Measurements from ENCODE around the gene ADAMTS12.

The ADAMTS12 gene

DNA sequence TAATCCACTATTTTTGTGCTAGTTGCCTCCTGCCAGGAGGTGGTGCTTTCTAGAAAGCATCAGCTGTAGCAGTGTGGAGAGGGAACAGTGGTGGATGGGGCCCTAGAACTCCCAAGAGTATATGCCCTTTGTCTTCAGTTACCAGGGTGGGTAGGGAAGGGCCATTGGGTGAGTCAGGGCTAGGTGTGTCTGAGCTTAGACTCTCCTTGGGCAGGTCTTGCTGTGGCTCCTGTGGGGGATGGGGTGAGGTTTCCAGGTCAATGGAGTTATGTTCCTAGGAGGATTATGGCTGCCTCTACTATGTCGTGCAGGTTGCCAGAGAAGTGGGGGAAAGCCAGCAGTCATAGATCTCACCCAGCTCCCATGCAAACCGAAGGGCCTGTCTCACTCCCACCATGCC, 11.3 kb upstream of the ADAMTS12 start:
- DNase-seq (ENCODE audit: low read depth), result no peak
- H3K4me3 ChIP-seq (ENCODE audit: low read length), result no peak overlapping the region
- no peak for TF ChIP-seq CTCF (conservative IDR thresholded peaks at IDR 0.05; ENCODE audit: low read length)

DNA sequence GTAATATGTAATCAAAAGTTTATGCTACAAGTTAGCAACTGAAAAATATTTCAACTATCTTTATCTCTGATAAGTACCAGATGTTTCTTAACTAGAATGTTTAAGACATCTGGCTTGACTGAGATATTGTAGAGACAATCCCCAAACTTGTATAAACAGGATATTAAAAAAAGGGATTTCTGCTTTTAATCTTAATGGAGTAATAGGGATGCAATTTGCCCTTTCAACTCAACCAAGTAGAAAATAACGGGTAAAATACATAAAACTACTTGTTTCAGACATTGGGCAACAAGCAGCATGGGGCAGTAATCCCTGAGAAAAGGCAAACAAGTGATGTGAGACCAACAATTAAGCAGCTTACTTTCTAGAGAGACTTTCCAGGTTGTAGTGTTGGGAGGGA, 9.4 kb upstream of the ADAMTS12 start:
- no peak overlapping the region for H3K4me3 ChIP-seq (ENCODE audit: low read length)
- no peak for TF ChIP-seq CTCF (conservative IDR thresholded peaks at IDR 0.05; ENCODE audit: low read length)
- DNase-seq (ENCODE audit: low read depth), result peak; percentile 73

GRCh38 chr5:33894566-33894965, 2.8 kb upstream of the ADAMTS12 start:
- no peak for TF ChIP-seq CTCF (conservative IDR thresholded peaks at IDR 0.05; ENCODE audit: low read length)
- no peak overlapping the region for H3K4me3 ChIP-seq (ENCODE audit: low read length)
- peak; percentile 44 for DNase-seq (ENCODE audit: low read depth)

- peak overlapping the region; percentile 71 for H3K4me3 ChIP-seq (ENCODE audit: low read length)
- TF ChIP-seq CTCF (conservative IDR thresholded peaks at IDR 0.05; ENCODE audit: low read length), result peak; percentile 20; the same call in 1 of the 2 replicates
- DNase-seq (ENCODE audit: low read depth), result peak; percentile 99
These were observed 889 bp upstream of the ADAMTS12 start for GRCh38 chr5:33892620-33893137.

DNA sequence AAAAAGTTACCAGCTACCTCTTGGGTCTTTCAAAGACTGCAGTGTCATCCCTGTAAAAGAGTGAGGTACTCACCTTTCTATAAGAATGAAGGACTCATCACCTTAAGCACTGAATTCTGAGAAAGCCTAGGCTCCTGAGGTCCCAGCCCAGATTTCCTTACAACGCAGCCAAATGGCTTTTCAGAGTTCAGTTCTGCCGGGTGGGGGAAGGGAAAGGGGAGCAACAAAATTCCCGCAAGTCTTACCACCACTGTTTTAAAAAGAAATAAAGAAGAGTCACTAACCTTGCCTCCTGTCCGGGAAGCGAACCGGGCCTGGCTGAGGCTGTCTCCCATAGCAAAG, 373 bp downstream of the ADAMTS12 start:
- peak overlapping the region; percentile 71 for H3K4me3 ChIP-seq (ENCODE audit: low read length)
- no peak for TF ChIP-seq CTCF (conservative IDR thresholded peaks at IDR 0.05; ENCODE audit: low read length)
- no peak for DNase-seq (ENCODE audit: low read depth)

DNA sequence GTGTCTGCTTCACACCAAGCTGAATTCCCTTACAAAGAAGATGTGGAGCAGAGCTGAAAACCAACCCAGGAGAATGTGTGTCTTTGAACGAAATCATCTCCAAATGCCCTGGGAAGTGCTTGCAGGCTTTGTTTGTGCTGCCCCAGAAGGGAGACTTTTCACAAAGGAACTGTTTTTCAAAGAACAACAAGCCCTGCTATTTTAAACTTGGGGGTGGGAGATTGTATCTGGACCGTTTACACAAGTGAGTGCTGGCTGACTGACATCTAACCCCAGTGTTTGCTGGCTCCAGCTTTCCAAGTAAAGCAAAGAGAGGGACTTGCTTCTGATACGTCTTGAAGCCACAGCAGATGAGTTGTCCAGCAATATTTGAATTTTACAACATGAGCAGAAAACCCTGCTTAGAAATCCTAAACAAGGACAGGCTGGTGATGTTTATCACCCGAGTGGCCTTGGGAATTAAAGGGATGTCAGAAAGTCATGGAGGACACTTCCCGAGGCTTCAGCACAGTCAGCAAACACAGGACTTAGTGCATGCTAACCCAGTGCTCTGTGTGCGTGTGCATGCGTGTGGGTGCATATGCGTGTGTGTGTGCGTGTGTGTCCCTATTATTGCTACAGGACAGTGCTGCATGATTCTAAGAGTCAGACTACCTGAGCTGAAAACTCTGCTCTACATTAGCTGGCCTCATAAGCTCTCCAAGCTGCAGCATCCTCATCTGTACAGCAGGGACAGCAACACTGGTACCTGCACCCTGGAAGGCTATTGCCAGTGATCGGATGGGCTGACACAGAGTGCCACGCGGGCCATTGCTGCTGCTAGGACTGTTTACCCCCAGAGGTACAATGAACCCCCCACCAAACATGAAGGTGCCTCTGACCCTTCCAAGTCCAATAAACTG, 1.4 kb downstream of the ADAMTS12 start:
- TF ChIP-seq CTCF (conservative IDR thresholded peaks at IDR 0.05; ENCODE audit: low read length), result peak; percentile 51
- peak; percentile 38 for DNase-seq (ENCODE audit: low read depth)
- peak overlapping the region; percentile 71 for H3K4me3 ChIP-seq (ENCODE audit: low read length)

- no peak for TF ChIP-seq CTCF (conservative IDR thresholded peaks at IDR 0.05; ENCODE audit: low read length)
- DNase-seq (ENCODE audit: low read depth), result peak; percentile 67
These were observed 3.2 kb downstream of the ADAMTS12 start for GRCh38 chr5:33888587-33888986.

More at GRCh38 chr5:33888587-33888986, 3.2 kb downstream of the ADAMTS12 start:
- H3K4me3 ChIP-seq (ENCODE audit: low read length), result no peak overlapping the region
